Activated effector memory CD4-positive, alpha-beta T cell treated with anti-CD3 and anti-CD28 coated beads, Interleukin-2, amount 50 U/mL, for 16 hours (primary cell): ENCODE measurements around the gene CHST11.

Experiments
- DNase-seq: peaks from one replicate; pipeline ENCODE4 v3.0.0-alpha.2; 2020

Gene CHST11

GRCh38 chr12:104637604-104638003 is 180.9 kb downstream of the CHST11 start:
- no peak for DNase-seq

GRCh38 chr12:104638218-104638850 is 181.6 kb downstream of the CHST11 start:
- no peak for DNase-seq

GRCh38 chr12:104638851-104639240 is 182.1 kb downstream of the CHST11 start:
- no peak for DNase-seq

GRCh38 chr12:104640956-104641355 is 184.2 kb downstream of the CHST11 start:
- no peak for DNase-seq

GRCh38 chr12:104641862-104642261 is 185.1 kb downstream of the CHST11 start:
- no peak for DNase-seq

- DNase-seq = no peak
These were observed 186.5 kb downstream of the CHST11 start for GRCh38 chr12:104643093-104643818.

- DNase-seq = no peak
These were observed 187.3 kb downstream of the CHST11 start for GRCh38 chr12:104643819-104644669.

GRCh38 chr12:104648756-104649155 is 192.0 kb downstream of the CHST11 start:
- no peak for DNase-seq

GRCh38 chr12:104649217-104649824 is 192.6 kb downstream of the CHST11 start:
- no peak for DNase-seq

- no peak for DNase-seq
These were observed 193.2 kb downstream of the CHST11 start for GRCh38 chr12:104649921-104650320.

GRCh38 chr12:104650541-104650940 is 193.8 kb downstream of the CHST11 start:
- no peak for DNase-seq

GRCh38 chr12:104651811-104652210 is 195.1 kb downstream of the CHST11 start:
- DNase-seq = no peak

- DNase-seq = no peak
These were observed 195.6 kb downstream of the CHST11 start for GRCh38 chr12:104652358-104652757.

GRCh38 chr12:104652910-104653309 is 196.2 kb downstream of the CHST11 start:
- no peak for DNase-seq

GRCh38 chr12:104653730-104654664 is 197.2 kb downstream of the CHST11 start:
- no peak for DNase-seq

GRCh38 chr12:104654665-104655609 is 198.2 kb downstream of the CHST11 start:
- DNase-seq = no peak

- DNase-seq = no peak
These were observed 199.6 kb downstream of the CHST11 start for GRCh38 chr12:104656383-104656782.

GRCh38 chr12:104656921-104657320 is 200.2 kb downstream of the CHST11 start:
- no peak for DNase-seq

GRCh38 chr12:104657726-104658484 is 201.2 kb downstream of the CHST11 start:
- DNase-seq = no peak

GRCh38 chr12:104659058-104659457 is 202.3 kb downstream of the CHST11 start:
- no peak for DNase-seq
